ENCODE data around the gene INCA1.

- TF ChIP-seq POLR2AphosphoS5 (IDR thresholded peaks at IDR 0.05; ENCODE audit: borderline replicate concordance, low read depth, low read length) (no peak), EZH2 (IDR thresholded peaks at IDR 0.05) (no peak)
Measured at GRCh38 chr17:5031365-5032082, 34.2 kb upstream of the INCA1 start.

Data from SK-N-MC (cell line).